SK-N-SH treated with all-trans-retinoic acid at 6 μM for 48 hours (cell line): ENCODE data around the gene GID8.

ENCODE experiments used
- ATAC-seq: fragments of 200-7000 bp; cut with Tn5 transposase; 3 replicates; pipeline ENCODE4 v1.9.1; 2020; ENCODE audit warnings: mild to moderate bottlenecking, moderate library complexity
- ARNTL ChIP-seq: fragments of 450-650 bp; formaldehyde crosslinking; IDR thresholded peaks from 2 replicates; pipeline ENCODE4 v1.5.0; 2020; ENCODE audit warnings: low read depth, mild to moderate bottlenecking, moderate library complexity, borderline replicate concordance
- BACH2 ChIP-seq: fragments of 250-450 bp; sonication (Bioruptor Pico); IDR thresholded peaks from 2 replicates; pipeline ENCODE4 v1.9.0; 2021; ENCODE audit warnings: mild to moderate bottlenecking, borderline replicate concordance
- CSDC2 ChIP-seq: fragments of 250-450 bp; sonication (Bioruptor Pico); IDR thresholded peaks from 2 replicates; pipeline ENCODE4 v1.5.0; 2020; ENCODE audit warnings: mild to moderate bottlenecking, moderate library complexity
- ESRRG ChIP-seq: fragments of 250-450 bp; sonication (Bioruptor Pico); IDR thresholded peaks from 2 replicates; pipeline ENCODE4 v1.6.1; 2021; ENCODE audit warnings: mild to moderate bottlenecking
- GLIS3 ChIP-seq: fragments of 250-450 bp; sonication (Bioruptor Pico); IDR thresholded peaks from 2 replicates; pipeline ENCODE4 v1.5.0; 2020; ENCODE audit warnings: mild to moderate bottlenecking, moderate library complexity
- ISL1 ChIP-seq: fragments of 250-450 bp; sonication (Bioruptor Pico); IDR thresholded peaks from 2 replicates; pipeline ENCODE4 v2.1.2; 2022; ENCODE audit warnings: mild to moderate bottlenecking, moderate library complexity
- OSR1 ChIP-seq: fragments of 250-450 bp; sonication (Bioruptor Pico); IDR thresholded peaks from 2 replicates; pipeline ENCODE4 v1.8.0; 2022; ENCODE audit warnings: moderate library complexity, mild to moderate bottlenecking, inconsistent platforms
- PPARA ChIP-seq: fragments of 250-450 bp; sonication (Bioruptor Pico); IDR thresholded peaks from 2 replicates; pipeline ENCODE4 v1.5.0; 2020; ENCODE audit warnings: mild to moderate bottlenecking, borderline replicate concordance
- RARB ChIP-seq: fragments of 250-450 bp; sonication (Bioruptor Pico); IDR thresholded peaks from 2 replicates; pipeline ENCODE4 v1.8.0; 2021; ENCODE audit warnings: mild to moderate bottlenecking, moderate library complexity
- SNAI2 ChIP-seq: fragments of 250-450 bp; sonication (Bioruptor Pico); IDR thresholded peaks from 2 replicates; pipeline ENCODE4 v1.5.0; 2020; ENCODE audit warnings: mild to moderate bottlenecking, moderate library complexity
- TCF4 ChIP-seq: fragments of 250-450 bp; sonication (Bioruptor Pico); IDR thresholded peaks from 2 replicates; pipeline ENCODE4 v1.8.0; 2021; ENCODE audit warnings: mild to moderate bottlenecking, moderate library complexity, borderline replicate concordance
- TOX ChIP-seq: fragments of 250-450 bp; sonication (Bioruptor Pico); IDR thresholded peaks from 2 replicates; pipeline ENCODE4 v1.8.0; 2021; ENCODE audit warnings: mild to moderate bottlenecking, moderate library complexity, borderline replicate concordance
- ZC3H10 ChIP-seq: fragments of 250-450 bp; sonication (Bioruptor Pico); IDR thresholded peaks from 2 replicates; pipeline ENCODE4 v1.5.1; 2021; ENCODE audit warnings: mild to moderate bottlenecking, moderate library complexity
- ZFP3 ChIP-seq: fragments of 250-450 bp; sonication (Bioruptor Pico); IDR thresholded peaks from 2 replicates; pipeline ENCODE4 v1.5.0; 2020; ENCODE audit warnings: mild to moderate bottlenecking, moderate library complexity
- ZFP30 ChIP-seq: fragments of 450-650 bp; formaldehyde crosslinking; IDR thresholded peaks from 2 replicates; pipeline ENCODE4 v1.5.0; 2022; ENCODE audit warnings: mild to moderate bottlenecking, moderate library complexity
- ZNF565 ChIP-seq: fragments of 450-650 bp; formaldehyde crosslinking; conservative IDR thresholded peaks from 2 replicates; pipeline ENCODE4 v1.5.0; 2020; ENCODE audit warnings: low read depth, mild to moderate bottlenecking, moderate library complexity
- ZNF70 ChIP-seq: fragments of 450-650 bp; formaldehyde crosslinking; IDR thresholded peaks from 2 replicates; pipeline ENCODE4 v1.5.0; 2020; ENCODE audit warnings: mild to moderate bottlenecking, moderate library complexity
- ZNF8 ChIP-seq: fragments of 450-650 bp; formaldehyde crosslinking; IDR thresholded peaks from 2 replicates; pipeline ENCODE4 v1.5.0; 2020; ENCODE audit warnings: mild to moderate bottlenecking, moderate library complexity
- TF ChIP-seq, protein P1 (sequence below): fragments of 250-450 bp; sonication (Bioruptor Pico); IDR thresholded peaks from 2 replicates; pipeline ENCODE4 v1.5.1; 2020; ENCODE audit warnings: low read depth, mild to moderate bottlenecking, moderate library complexity
- TF ChIP-seq, protein P2 (sequence below): fragments of 250-450 bp; sonication (Bioruptor Pico); IDR thresholded peaks from 2 replicates; pipeline ENCODE4 v1.8.0; 2020; ENCODE audit warnings: mild to moderate bottlenecking, moderate library complexity, borderline replicate concordance
- TF ChIP-seq, protein P3 (sequence below): fragments of 250-450 bp; sonication (Bioruptor Pico); IDR thresholded peaks from 2 replicates; pipeline ENCODE4 v1.5.1; 2021; ENCODE audit warnings: mild to moderate bottlenecking, moderate library complexity
- TF ChIP-seq, protein P4 (sequence below): fragments of 250-450 bp; sonication (Bioruptor Pico); IDR thresholded peaks from 2 replicates; pipeline ENCODE4 v1.8.0; 2021; ENCODE audit warnings: low read depth, mild to moderate bottlenecking, moderate library complexity, borderline replicate concordance
- TF ChIP-seq, protein P5 (sequence below): fragments of 250-450 bp; sonication (Bioruptor Pico); IDR thresholded peaks from 2 replicates; pipeline ENCODE4 v1.5.0; 2020; ENCODE audit warnings: mild to moderate bottlenecking, moderate library complexity

GID8 gene

DNA sequence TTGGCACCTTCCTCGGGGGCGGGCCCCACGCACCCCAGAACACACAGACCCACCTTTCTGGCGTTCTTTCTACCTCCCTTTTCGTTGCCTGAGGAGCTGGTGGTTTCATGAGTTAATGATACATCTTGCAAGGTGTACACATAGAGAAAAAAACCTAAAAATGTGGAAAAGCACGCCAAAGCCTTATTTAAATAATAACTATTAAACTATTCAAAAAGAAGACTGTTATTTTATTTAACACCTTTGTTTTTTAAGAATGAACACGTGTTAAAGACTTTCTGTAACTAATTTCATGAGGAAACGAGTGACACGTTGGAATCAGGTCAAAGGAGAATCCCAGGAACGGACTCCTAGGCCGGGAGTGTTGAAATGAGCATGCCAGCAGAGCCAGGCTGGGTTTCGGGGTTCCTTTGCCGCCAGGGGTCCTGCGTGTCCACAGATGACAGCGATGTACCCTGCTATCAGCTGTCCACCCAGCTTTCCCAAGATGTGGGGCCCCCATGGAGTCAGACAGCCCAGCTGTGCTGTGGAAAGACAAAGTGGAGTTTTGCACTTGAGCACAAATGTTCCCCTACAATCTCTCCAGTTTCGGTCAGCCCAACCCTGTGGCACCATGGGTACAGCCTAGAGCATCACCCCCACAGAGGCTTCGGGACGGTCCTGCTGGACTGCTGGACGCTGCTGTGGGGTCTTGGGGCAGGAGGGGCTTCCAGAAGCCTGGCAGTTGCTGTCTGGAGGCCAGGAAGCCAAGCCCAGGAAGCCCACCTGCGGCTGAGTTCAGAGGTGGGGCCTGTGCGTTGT is 30.6 kb downstream of the GID8 start:
- TF ChIP-seq RARB (CRISPR knock-in tag) (no peak), SNAI2 (no peak), ZNF565 (CRISPR knock-in tag) (no peak), GLIS3 (no peak), CSDC2 (CRISPR knock-in tag) (no peak), TCF4 (no peak), TOX (CRISPR knock-in tag) (no peak), ZFP3 (CRISPR knock-in tag) (no peak), OSR1 (CRISPR knock-in tag) (no peak), PPARA (CRISPR knock-in tag) (no peak), BACH2 (CRISPR knock-in tag) (no peak), ZNF70 (CRISPR knock-in tag) (no peak), ARNTL (no peak), ISL1 (CRISPR knock-in tag) (no peak), ZFP30 (CRISPR knock-in tag) (no peak), ZNF8 (CRISPR knock-in tag) (no peak)
- TF ChIP-seq, protein P1, sequence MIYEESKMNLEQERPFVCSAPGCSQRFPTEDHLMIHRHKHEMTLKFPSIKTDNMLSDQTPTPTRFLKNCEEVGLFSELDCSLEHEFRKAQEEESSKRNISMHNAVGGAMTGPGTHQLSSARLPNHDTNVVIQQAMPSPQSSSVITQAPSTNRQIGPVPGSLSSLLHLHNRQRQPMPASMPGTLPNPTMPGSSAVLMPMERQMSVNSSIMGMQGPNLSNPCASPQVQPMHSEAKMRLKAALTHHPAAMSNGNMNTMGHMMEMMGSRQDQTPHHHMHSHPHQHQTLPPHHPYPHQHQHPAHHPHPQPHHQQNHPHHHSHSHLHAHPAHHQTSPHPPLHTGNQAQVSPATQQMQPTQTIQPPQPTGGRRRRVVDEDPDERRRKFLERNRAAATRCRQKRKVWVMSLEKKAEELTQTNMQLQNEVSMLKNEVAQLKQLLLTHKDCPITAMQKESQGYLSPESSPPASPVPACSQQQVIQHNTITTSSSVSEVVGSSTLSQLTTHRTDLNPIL (CRISPR knock-in tag), result no peak
- TF ChIP-seq, protein P2, sequence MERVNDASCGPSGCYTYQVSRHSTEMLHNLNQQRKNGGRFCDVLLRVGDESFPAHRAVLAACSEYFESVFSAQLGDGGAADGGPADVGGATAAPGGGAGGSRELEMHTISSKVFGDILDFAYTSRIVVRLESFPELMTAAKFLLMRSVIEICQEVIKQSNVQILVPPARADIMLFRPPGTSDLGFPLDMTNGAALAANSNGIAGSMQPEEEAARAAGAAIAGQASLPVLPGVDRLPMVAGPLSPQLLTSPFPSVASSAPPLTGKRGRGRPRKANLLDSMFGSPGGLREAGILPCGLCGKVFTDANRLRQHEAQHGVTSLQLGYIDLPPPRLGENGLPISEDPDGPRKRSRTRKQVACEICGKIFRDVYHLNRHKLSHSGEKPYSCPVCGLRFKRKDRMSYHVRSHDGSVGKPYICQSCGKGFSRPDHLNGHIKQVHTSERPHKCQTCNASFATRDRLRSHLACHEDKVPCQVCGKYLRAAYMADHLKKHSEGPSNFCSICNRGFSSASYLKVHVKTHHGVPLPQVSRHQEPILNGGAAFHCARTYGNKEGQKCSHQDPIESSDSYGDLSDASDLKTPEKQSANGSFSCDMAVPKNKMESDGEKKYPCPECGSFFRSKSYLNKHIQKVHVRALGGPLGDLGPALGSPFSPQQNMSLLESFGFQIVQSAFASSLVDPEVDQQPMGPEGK (CRISPR knock-in tag), result no peak
- TF ChIP-seq, protein P3, sequence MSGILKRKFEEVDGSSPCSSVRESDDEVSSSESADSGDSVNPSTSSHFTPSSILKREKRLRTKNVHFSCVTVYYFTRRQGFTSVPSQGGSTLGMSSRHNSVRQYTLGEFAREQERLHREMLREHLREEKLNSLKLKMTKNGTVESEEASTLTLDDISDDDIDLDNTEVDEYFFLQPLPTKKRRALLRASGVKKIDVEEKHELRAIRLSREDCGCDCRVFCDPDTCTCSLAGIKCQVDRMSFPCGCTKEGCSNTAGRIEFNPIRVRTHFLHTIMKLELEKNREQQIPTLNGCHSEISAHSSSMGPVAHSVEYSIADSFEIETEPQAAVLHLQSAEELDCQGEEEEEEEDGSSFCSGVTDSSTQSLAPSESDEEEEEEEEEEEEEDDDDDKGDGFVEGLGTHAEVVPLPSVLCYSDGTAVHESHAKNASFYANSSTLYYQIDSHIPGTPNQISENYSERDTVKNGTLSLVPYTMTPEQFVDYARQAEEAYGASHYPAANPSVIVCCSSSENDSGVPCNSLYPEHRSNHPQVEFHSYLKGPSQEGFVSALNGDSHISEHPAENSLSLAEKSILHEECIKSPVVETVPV, result no peak
- TF ChIP-seq, protein P4, sequence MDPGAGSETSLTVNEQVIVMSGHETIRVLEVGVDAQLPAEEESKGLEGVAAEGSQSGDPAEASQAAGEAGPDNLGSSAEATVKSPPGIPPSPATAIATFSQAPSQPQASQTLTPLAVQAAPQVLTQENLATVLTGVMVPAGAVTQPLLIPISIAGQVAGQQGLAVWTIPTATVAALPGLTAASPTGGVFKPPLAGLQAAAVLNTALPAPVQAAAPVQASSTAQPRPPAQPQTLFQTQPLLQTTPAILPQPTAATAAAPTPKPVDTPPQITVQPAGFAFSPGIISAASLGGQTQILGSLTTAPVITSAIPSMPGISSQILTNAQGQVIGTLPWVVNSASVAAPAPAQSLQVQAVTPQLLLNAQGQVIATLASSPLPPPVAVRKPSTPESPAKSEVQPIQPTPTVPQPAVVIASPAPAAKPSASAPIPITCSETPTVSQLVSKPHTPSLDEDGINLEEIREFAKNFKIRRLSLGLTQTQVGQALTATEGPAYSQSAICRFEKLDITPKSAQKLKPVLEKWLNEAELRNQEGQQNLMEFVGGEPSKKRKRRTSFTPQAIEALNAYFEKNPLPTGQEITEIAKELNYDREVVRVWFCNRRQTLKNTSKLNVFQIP (CRISPR knock-in tag), result no peak
- no peak for ATAC-seq

DNA sequence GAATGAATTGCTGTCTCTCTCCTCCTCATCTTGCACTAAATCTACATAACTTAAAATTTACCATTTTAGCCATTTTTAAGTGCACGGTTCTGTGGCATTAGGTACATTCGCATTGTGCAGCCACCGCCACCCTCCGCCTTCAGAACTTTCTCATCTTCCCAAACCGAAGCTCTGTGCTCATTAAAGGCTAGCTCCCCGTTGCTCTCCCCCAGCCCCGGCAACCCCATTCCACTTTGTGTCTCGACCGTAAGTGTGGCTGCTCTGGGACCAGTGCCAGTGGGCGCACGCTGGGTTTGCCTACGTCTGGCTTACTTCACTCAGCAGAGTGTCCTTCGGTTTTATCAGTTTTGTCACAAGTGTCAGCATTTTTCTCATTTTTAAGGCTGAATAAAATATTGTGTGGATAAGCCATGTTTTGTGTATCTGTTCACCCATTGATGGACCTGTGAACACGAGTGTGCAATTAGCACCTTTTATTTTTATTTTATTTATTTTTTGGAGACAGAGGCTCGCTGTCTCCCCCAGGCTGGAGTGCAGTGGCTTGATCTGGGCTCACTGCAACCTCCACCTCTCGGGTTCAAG is 31.3 kb downstream of the GID8 start:
- no peak for ATAC-seq

More for the DNA sequence above, 31.3 kb downstream of the GID8 start:
- no peak for TF ChIP-seq PPARA (CRISPR knock-in tag)
- TF ChIP-seq ISL1 (CRISPR knock-in tag), result no peak
- no peak for TF ChIP-seq SNAI2
- no peak for TF ChIP-seq ZFP30 (CRISPR knock-in tag)
- no peak for TF ChIP-seq CSDC2 (CRISPR knock-in tag)
- TF ChIP-seq TCF4, result no peak
- TF ChIP-seq GLIS3, result no peak
- TF ChIP-seq, protein P5, sequence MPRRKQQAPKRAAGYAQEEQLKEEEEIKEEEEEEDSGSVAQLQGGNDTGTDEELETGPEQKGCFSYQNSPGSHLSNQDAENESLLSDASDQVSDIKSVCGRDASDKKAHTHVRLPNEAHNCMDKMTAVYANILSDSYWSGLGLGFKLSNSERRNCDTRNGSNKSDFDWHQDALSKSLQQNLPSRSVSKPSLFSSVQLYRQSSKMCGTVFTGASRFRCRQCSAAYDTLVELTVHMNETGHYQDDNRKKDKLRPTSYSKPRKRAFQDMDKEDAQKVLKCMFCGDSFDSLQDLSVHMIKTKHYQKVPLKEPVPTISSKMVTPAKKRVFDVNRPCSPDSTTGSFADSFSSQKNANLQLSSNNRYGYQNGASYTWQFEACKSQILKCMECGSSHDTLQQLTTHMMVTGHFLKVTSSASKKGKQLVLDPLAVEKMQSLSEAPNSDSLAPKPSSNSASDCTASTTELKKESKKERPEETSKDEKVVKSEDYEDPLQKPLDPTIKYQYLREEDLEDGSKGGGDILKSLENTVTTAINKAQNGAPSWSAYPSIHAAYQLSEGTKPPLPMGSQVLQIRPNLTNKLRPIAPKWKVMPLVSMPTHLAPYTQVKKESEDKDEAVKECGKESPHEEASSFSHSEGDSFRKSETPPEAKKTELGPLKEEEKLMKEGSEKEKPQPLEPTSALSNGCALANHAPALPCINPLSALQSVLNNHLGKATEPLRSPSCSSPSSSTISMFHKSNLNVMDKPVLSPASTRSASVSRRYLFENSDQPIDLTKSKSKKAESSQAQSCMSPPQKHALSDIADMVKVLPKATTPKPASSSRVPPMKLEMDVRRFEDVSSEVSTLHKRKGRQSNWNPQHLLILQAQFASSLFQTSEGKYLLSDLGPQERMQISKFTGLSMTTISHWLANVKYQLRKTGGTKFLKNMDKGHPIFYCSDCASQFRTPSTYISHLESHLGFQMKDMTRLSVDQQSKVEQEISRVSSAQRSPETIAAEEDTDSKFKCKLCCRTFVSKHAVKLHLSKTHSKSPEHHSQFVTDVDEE, result no peak
- TF ChIP-seq, protein P4 (CRISPR knock-in tag), result no peak
- TF ChIP-seq, protein P1 (CRISPR knock-in tag), result no peak
- TF ChIP-seq TOX (CRISPR knock-in tag), result no peak
- no peak for TF ChIP-seq ARNTL
- TF ChIP-seq ZC3H10, result no peak
- no peak for TF ChIP-seq ESRRG
- TF ChIP-seq ZNF70 (CRISPR knock-in tag), result no peak
